Liver (tissue), 9 donors: ENCODE data around the gene BIN2. TPM values are rescaled to one million over a fixed set of nuclear protein-coding genes. Genes with fewer than 3 reads are reported as not detected.

Experiments
- DNase-seq: peaks from one replicate; pipeline ENCODE4 v3.0.0-alpha.2; 2017; ENCODE audit warnings: low spot score
- H3K27ac ChIP-seq, 2 donors: one replicate each; pipeline ENCODE4 v1.7.0; 2013; ENCODE audit warnings: inconsistent platforms in 2 of 2, low read length in 2 of 2, control low read depth in 1 of 2, low read depth in 1 of 2, mild to moderate bottlenecking in 1 of 2
- H3K27me3 ChIP-seq, 4 donors: one replicate each; pipeline versions ENCODE4 v1.6.1 to v1.7.0; 2013; ENCODE audit warnings: low read length in 3 of 4, inconsistent platforms in 1 of 4, mild to moderate bottlenecking in 1 of 4, moderate library complexity in 1 of 4; ENCODE audit not compliant: control insufficient read depth in 4 of 4, insufficient read depth in 4 of 4
- H3K36me3 ChIP-seq, 4 donors: one replicate each; pipeline versions ENCODE4 v1.6.1 to v1.7.0; 2013; ENCODE audit warnings: low read length in 3 of 4, mild to moderate bottlenecking in 3 of 4, low read depth in 1 of 4, moderate library complexity in 1 of 4; ENCODE audit not compliant: control insufficient read depth in 4 of 4, insufficient read depth in 3 of 4
- H3K4me1 ChIP-seq, 4 donors: one replicate each; pipeline versions ENCODE4 v1.6.1 to v1.7.0; 2013; ENCODE audit warnings: low read length in 3 of 4, mild to moderate bottlenecking in 3 of 4, moderate library complexity in 1 of 4; ENCODE audit not compliant: control insufficient read depth in 4 of 4, insufficient read depth in 4 of 4
- H3K4me3 ChIP-seq, 3 donors: one replicate each; pipeline versions ENCODE4 v1.6.1 to v1.7.0; 2013; ENCODE audit warnings: low read length in 3 of 3, control low read depth in 1 of 3, low read depth in 1 of 3, mild to moderate bottlenecking in 1 of 3
- H3K9ac ChIP-seq, 2 donors: one replicate each; pipeline ENCODE4 v1.7.0; 2013; ENCODE audit warnings: low read length in 2 of 2, mild to moderate bottlenecking in 2 of 2, moderate library complexity in 2 of 2, control low read depth in 1 of 2, low read depth in 1 of 2
- H3K9me3 ChIP-seq, 4 donors: one replicate each; pipeline versions ENCODE4 v1.6.1 to v1.7.0; 2013; ENCODE audit warnings: low read length in 3 of 4; ENCODE audit not compliant: control insufficient read depth in 4 of 4
- CTCF ChIP-seq: fragments of 150-350 bp; IDR thresholded peaks from 2 replicates; pipeline ENCODE4 v1.5.1; 2017; ENCODE audit warnings: improper control_type of control experiment, low read depth, low read length; ENCODE audit not compliant: missing input control
- EGR1 ChIP-seq, 2 donors: IDR thresholded peaks; 2 replicates each; pipeline ENCODE4 v1.6.1; 2016 to 2018; ENCODE audit warnings: antibody characterized with exemption in 2 of 2, low read depth in 2 of 2
- FOXA1 ChIP-seq: IDR thresholded peaks from 2 replicates; pipeline ENCODE4 v1.6.1; 2016; ENCODE audit warnings: antibody characterized with exemption
- FOXA2 ChIP-seq: IDR thresholded peaks from 2 replicates; pipeline ENCODE4 v1.6.1; 2016; ENCODE audit warnings: antibody characterized with exemption
- GABPA ChIP-seq, 2 donors: IDR thresholded peaks in 1 of 2; conservative IDR thresholded peaks in 1 of 2; 2 replicates each; pipeline ENCODE4 v1.6.1; 2016; ENCODE audit warnings: antibody characterized with exemption in 2 of 2, mild to moderate bottlenecking in 1 of 2, moderate library complexity in 1 of 2
- HNF4A ChIP-seq, 2 donors: conservative IDR thresholded peaks; 2 replicates each; pipeline ENCODE4 v1.6.1; 2016; ENCODE audit warnings: antibody characterized with exemption in 2 of 2, mild to moderate bottlenecking in 2 of 2
- HNF4G ChIP-seq: IDR thresholded peaks from 2 replicates; pipeline ENCODE4 v1.6.1; 2016; ENCODE audit warnings: antibody characterized with exemption
- JUND ChIP-seq, 2 donors: IDR thresholded peaks; 2 replicates each; pipeline ENCODE4 v1.6.1; 2016; ENCODE audit warnings: antibody characterized with exemption in 2 of 2
- NR2F2 ChIP-seq: IDR thresholded peaks from 2 replicates; pipeline ENCODE4 v1.6.1; 2016; ENCODE audit warnings: antibody characterized with exemption
- RAD21 ChIP-seq, 2 donors: IDR thresholded peaks; 2 replicates each; pipeline ENCODE4 v1.6.1; 2016; ENCODE audit warnings: antibody characterized with exemption in 2 of 2, mild to moderate bottlenecking in 2 of 2
- REST ChIP-seq: IDR thresholded peaks from 2 replicates; pipeline ENCODE4 v1.6.1; 2016; ENCODE audit warnings: antibody characterized with exemption, mild to moderate bottlenecking
- RXRA ChIP-seq, 2 donors: IDR thresholded peaks; 2 replicates each; pipeline ENCODE4 v1.6.1; 2017 to 2018; ENCODE audit warnings: antibody characterized with exemption in 2 of 2, mild to moderate bottlenecking in 1 of 2
- SP1 ChIP-seq: IDR thresholded peaks from 2 replicates; pipeline ENCODE4 v1.6.1; 2018; ENCODE audit warnings: antibody characterized with exemption, mild to moderate bottlenecking
- TAF1 ChIP-seq: conservative IDR thresholded peaks from 2 replicates; pipeline ENCODE4 v1.6.1; 2016; ENCODE audit warnings: antibody characterized with exemption, mild to moderate bottlenecking
- YY1 ChIP-seq: IDR thresholded peaks from 2 replicates; pipeline ENCODE4 v1.6.1; 2016; ENCODE audit warnings: antibody characterized with exemption, mild to moderate bottlenecking
- ZBTB33 ChIP-seq: IDR thresholded peaks from 2 replicates; pipeline ENCODE4 v1.6.1; 2016; ENCODE audit warnings: antibody characterized with exemption
- WGBS: extraction: QIAGEN DNeasy Blood & Tissue Kit; methylation state at CpG from one replicate; pipeline ENCODE4 v1.1.7; 2013; 5-methylcytosine and 5-hydroxymethylcytosine counted together
- polyA plus RNA-seq, 2 donors: library from polyadenylated mRNA; stranded (reverse) in 1 of 2; unstranded in 1 of 2; fragments of 200-250 nt in 1 of 2; fragments of >200 nt in 1 of 2; fragmentation: Nextera tagmentation in 1 of 2; extraction: Ambion mirVana in 1 of 2; gene quantifications; one replicate each; pipeline versions ENCODE4 v1.2.1 to v1.2.3, GENCODE V29; 2013 to 2015
- total RNA-seq, 2 donors: library from RNA; depleted of rRNA; stranded (reverse); fragments of >200 nt; gene quantifications; one replicate each; pipeline ENCODE4 v1.2.3, GENCODE V29; 2014
- TF ChIP-seq, protein P1 (sequence below): IDR thresholded peaks from 2 replicates; pipeline ENCODE4 v1.6.1; 2016; ENCODE audit warnings: antibody characterized with exemption
- TF ChIP-seq, protein P2 (sequence below): IDR thresholded peaks from 2 replicates; pipeline ENCODE4 v1.6.1; 2016; ENCODE audit warnings: antibody characterized with exemption
- donor health status: healthy.
- donor health status: healthy.
- donor health status: healthy.
- donor health status: healthy.
- donor health status: healthy.

Gene BIN2
- total and polyA plus RNA-seq, 4 donors, result 1.9 to 10.2 (median 4.4) TPM

GRCh38 chr12:51311389-51311788, 12.6 kb downstream of the BIN2 start (continued):
- no peak for TF ChIP-seq CTCF
- TF ChIP-seq, protein P1, sequence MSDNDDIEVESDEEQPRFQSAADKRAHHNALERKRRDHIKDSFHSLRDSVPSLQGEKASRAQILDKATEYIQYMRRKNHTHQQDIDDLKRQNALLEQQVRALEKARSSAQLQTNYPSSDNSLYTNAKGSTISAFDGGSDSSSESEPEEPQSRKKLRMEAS, result no peak
- no peak for TF ChIP-seq FOXA1
- no peak for TF ChIP-seq GABPA (IDR thresholded peaks at IDR 0.05 in 1 of 2, conservative IDR thresholded peaks at IDR 0.05 in 1 of 2)
- TF ChIP-seq YY1, result no peak

DNA sequence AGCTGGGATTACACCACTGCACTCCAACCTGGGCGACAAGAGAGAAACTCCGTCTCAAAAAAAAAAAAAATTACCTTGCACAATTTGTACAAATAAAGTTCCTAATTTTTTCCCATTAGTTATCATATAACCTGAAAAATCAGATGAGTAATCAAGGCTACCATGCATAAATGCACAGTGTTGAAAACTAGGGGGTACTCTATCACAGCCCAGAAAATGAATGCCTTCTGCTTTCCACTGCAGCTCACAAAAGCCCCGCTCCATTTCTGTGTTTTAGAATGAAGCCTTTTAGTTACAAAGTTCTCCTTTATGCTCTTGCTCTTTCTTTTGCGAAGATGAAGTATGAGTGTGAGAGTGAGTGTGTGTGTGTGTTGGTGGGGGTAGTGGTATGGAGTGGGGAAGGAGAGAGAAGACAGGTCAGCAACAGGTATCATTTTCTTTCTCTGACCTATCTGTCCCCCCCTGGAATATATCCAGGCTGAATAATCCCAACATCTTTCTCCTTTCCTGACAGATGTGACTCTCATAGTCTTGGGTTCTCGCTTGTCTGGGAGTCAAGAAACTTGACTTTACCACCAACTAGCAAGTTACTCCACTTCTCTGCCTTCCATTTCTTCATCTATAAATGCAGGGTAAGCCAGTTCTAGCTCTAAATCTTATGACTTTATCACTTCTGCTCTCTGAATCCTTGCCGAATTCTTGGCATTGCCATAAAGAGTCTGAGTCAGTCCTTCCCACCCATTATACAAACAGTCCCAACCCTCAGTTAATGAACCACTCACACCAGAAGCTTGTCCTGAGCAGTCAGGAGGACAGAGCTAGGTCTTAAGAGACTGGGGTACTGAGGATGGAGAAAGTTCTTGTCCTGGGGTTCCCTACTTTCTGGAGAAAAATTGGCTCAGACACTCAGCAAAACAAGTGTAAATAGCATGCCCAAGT, 16.1 kb downstream of the BIN2 start:
- no peak overlapping the region for H3K27ac ChIP-seq
- H3K9me3 ChIP-seq, result no peaks in the 10 kb centered on the region
- TF ChIP-seq GABPA (IDR thresholded peaks at IDR 0.05 in 1 of 2, conservative IDR thresholded peaks at IDR 0.05 in 1 of 2) (no peak), REST (no peak), RAD21 (IDR thresholded peaks at IDR 0.05) (no peak), SP1 (no peak), JUND (IDR thresholded peaks at IDR 0.05) (no peak), RXRA (IDR thresholded peaks at IDR 0.05) (no peak), EGR1 (IDR thresholded peaks at IDR 0.05; ENCODE audit: low read depth in 2 of 2) (no peak), HNF4A (conservative IDR thresholded peaks at IDR 0.05) (no peak), NR2F2 (no peak), CTCF (no peak), YY1 (no peak), FOXA2 (no peak), HNF4G (no peak), FOXA1 (no peak), ZBTB33 (no peak), TAF1 (no peak)
- TF ChIP-seq, protein P1, result no peak
- TF ChIP-seq, protein P2, sequence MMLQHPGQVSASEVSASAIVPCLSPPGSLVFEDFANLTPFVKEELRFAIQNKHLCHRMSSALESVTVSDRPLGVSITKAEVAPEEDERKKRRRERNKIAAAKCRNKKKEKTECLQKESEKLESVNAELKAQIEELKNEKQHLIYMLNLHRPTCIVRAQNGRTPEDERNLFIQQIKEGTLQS, result no peak
- no peaks in the 10 kb centered on the region for H3K27me3 ChIP-seq
- H3K36me3 ChIP-seq, result no peaks in the 10 kb centered on the region
- no peak for DNase-seq
- no peaks in the 10 kb centered on the region for H3K4me1 ChIP-seq
- WGBS, result 83% methylated on average over 6 of the region's 6 CpGs
- H3K4me3 ChIP-seq, result no peak overlapping the region
- H3K9ac ChIP-seq, result no peak overlapping the region
